ENCODE data around the gene FER1L5.
"Not testable (repeated sequence)": the region's sequence is repeated elsewhere in the genome, so short reads cannot be mapped to it uniquely, and the experiment has no call there.

The FER1L5 gene

DNA sequence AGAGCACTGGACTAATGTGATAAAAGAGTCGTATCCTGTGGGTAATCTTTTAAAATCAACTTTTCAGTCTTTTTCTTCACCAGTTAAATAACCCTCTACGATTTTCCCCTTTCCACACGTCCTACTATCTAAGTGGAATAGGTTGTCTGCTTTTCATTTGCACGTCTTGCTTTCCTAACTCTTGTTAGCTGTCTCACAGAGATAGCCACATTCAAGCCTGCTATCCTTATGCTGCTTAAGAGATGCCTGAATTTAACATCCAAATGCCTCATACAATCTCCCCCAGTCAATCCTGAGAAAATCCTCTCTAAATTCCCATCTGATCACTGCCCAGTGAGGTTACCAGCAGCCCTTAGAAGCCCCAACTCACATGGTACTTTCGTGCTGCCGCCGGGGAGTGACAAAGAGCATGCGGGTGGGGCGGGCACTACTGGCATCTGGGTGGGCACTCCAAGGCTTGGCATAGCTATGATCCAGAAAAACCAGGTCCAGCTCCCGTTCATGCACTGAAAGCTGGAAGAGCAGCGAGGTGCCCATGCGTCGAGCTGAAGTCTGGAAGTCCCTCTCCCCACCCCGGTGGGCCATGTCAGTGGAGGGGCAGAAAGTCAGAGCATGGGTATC, 5.9 kb upstream of the FER1L5 start:
- DNase-seq (ENCODE audit: low spot score): no peak

DNA sequence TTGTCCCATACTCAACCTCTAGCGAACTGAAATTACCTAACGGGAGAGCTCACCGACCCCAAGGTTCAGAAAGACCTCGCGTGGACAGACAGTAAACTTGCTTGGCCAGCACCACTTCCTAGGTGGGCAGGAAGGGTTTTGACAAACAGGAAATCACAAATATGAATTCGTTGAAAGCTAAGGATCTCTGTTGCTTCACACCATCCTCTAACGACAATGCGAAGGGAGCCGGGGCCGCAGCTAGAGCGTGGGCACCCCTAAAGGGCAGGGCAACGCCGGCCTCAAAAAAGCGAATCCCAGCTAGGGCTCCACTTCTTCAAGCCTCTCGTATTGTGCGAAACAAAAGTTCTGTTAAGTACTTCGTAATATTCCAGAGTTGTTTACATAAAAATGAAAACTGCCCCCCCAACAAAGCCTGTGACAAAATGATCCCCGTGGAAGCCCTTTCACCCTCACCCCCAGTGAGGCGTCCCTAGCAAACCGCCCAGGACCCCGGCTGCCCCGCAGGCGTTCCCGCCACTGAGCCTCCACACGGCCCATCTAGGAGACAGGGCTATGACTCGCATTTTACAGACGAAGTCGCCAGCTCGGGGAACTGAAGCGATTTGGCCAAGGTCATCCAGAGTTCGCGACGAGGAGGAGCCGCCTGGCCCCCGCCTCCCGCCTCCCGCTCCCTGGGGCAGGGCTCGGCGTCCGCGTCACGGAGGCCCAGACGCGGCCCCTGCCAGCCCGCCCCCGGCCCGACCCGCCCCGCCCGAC, 5.0 kb upstream of the FER1L5 start:
- peak; percentile 76 for DNase-seq (ENCODE audit: low spot score)

DNA sequence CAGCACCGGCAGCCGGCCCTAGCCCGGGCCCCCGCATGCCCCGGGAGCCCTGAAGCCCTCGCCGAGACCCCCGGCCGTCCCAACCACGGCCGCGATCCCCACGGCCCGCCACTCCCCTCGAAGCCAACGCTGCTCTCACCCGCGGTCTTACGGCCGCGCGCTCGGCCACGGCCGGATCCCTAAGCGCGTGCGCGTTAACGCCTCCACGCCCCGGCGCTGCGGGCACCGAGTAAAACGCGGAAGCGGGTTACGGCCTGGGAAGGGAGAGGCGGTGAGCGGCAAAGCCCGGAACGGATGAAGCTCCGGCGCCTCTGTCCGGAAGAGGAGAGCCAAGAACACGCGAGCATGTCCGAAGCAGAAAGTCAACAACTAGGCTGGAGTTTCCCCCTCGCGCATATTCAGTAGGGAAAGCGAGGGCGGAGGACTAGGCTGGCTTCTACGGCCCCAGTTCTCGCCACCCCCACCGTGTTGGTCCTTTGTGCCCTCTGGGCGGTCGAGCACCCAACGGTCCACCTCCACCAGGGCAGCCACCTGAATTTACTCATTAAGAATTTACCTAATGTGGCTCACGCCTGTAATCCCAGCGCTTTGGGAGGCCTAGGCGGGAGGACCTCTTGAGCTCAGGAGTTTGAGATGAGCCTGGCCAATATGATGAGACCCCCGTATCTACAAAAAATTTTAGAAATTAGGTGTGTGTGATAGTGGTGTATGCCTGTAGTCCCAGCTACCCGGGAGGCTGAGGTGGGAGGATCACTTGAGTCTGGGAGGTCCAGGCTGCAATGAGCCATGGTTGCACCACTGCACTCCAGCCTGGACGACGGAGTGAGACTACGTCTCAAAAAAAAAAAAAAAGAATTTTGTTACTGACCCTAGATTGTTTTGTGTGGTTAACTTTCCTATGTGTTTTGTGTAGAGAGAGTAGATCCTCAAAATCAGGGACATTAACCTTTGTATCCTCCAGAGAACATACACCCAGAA, 4.1 kb upstream of the FER1L5 start, which contains the start of gene KANSL3:
Gene KANSL3, minus strand, starts transcription at position 169 of the 978 bp plus-strand sequence. CDS start 1,177 bp downstream, outside the sequence.
- DNase-seq (ENCODE audit: low spot score): peak; percentile 92

DNA sequence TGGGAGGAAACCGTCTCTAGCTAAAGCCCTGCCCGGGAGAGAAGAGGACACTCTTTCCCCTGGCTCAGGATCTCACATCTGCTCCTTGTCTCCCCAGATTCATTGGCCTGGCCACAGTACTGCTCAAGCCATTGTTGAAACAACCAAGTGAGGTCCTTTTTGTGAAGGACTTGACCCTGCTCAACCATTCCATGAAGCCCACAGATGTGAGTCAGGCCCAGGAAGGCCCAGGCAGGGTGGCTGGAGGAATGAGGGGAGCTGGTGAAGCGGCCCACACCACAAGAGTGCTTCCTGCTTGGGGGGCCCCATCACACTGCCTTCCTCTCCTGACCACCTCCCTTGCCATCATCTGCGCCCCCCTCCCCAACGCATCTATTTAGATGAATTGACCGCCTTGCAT, 5.1 kb downstream of the FER1L5 start:
- DNase-seq (ENCODE audit: low spot score): no peak

DNA sequence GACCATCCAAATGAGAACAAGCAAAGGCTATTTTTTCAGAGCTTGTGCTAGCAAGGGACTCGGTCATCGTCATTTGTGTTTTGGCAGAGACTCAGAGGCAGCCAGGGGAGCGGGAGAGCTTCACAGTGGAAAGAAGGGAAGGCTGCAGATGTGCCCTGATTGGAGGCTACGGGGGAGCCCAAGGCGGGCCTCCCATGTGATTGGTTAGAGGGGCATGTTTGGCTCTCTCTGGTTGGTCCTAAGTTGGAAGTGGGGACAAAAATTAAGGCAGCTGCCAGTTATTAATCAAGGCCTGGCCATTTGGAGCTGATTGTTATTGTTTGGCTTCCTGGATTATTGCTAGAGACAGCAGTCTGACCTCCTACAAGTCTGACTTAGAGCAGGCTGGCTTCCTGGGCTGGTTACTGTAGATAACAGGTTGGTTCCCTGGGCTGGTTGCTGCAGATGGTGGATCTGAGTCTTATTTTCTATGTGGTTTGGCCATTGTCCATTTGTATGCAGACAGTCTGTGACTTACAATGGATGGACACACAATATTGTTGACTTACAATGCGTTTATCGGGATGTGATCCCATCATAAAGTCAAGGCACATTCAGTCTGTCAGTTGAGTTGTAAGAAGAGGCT, 5.9 kb downstream of the FER1L5 start:
- DNase-seq (ENCODE audit: low spot score): no peak

DNA sequence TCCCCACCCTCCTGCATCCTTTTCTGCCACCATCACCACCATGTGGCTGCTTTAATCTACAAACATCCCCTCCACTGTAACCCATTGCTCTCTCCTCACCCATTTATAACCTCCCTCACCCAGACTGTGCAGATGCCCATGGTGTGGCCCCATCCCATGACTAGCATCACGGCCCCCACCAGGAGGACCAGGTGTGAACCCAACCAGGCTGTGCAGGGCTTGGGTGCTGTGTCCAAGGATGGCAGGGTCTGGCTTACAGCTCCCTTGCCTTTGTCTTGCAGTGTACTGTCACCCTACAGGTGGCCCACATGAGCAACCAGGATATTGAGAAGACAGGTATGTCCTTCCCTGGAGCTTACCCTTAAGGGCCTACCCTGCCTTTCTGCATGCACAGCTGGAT, 6.8 kb downstream of the FER1L5 start:
- no peak for DNase-seq (ENCODE audit: low spot score)

DNA sequence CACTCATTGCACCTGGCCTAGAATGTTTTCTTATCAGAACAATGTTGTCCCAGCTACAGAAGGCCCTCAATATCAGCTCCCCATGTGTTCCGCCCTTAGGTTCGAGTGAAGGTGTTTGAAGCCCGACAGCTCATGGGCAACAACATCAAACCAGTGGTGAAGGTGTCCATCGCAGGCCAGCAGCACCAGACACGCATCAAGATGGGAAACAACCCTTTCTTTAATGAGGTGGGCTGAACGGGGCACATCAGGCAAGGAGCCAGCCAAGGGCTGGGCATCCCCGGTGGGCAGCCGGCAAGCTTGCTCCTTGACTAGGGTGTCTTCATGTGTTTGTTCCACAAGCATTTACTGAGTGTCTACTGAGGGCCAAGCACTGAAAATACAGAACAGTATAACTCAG, 9.2 kb downstream of the FER1L5 start:
- DNase-seq (ENCODE audit: low spot score): no peak

DNA sequence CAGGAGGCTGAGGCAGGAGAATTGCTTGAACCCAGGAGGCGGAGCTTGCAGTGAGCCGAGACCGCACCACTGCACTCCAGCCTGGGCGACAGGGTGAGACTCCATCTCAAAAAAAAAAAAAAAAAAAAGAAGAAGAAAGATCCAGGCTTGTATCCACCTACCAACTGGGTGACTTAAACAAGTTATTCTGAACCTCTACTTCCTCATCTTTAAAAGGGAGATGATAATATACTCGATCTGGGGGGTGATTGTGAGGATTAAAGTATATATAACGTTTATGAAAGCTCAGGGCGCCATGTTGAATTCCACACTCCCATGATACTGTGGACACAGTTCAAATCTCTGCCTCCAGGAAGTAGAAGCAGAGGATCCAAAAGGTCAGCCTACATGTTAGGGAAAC, 12.2 kb downstream of the FER1L5 start:
- not testable (repeated sequence) for DNase-seq (ENCODE audit: low spot score)

DNA sequence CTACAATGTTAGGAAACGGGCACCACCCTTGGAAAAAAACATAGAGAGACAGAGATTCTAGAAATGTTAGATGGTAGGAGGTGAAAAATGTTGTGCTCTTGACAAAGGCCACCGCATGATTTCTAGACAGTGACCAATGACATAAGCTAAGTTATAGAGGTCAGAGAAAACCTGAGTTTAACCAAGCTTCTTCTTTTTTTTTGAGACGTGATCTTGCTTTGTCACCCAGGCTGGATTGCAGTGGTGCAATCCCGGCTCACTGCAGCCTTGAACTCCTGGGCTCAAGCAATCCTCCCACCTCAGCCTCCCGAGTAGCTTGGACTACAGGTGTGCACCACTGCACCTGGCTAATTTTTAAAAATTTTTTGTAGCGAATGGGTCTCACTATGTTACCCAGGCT, 13.0 kb downstream of the FER1L5 start:
- no peak for DNase-seq (ENCODE audit: low spot score)

DNA sequence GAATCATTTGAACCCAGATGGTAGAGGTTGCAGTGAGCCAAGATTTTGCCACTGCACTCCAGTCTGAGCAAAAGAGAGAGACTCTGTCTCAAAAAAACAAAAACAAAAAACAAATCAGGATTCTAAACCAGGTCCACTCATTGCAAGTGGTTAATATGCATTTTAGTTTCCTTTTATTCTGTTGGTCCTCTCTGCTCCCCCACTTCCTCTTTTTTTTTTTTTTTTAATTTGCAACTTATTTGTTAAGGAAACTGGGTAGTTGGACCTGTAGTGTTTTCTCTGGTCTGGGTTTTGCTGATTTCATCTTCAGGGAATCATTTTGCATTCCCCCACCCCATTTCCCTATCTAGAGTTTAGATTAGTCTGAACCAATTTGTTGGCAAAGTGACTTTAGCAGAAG, 14.0 kb downstream of the FER1L5 start:
- no peak for DNase-seq (ENCODE audit: low spot score)

DNA sequence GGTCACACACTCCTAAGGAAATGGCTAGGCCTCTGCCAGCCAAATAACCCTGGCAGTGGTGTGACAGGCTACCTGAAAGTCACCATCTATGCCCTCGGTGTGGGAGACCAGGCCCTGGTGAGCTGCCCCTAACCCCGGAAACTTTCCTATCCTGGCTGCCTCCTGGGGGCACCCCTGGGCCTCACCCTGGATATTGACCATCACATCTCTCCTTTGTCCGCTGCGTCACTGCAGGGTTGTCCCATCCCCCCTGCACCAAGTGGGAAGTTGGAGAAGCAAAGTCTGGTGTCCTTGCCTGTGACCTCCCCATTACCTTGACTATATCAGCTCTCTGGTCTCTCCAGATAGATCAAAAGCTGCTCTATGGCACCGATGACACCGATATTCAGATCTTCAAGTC, 18.8 kb downstream of the FER1L5 start:
- no peak for DNase-seq (ENCODE audit: low spot score)

DNA sequence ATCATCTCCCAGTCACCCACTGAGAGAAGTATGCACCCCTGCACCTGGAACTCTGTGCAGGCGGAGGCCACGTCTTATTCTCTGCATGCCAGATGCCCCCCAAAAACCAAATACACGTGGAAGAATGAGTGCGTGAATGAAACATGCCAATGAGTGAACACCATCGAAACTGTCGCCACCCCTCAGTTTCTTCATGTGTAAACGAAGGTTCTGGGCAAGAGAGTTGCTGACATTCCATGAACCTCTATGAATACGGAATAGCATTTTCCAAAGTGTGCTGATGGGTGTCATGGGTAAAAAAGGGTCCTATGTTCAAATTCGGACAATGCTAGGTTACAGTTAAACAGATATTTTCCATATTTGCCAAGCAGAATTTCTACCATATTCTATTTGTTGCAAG, 19.8 kb downstream of the FER1L5 start:
- DNase-seq (ENCODE audit: low spot score): no peak

DNA sequence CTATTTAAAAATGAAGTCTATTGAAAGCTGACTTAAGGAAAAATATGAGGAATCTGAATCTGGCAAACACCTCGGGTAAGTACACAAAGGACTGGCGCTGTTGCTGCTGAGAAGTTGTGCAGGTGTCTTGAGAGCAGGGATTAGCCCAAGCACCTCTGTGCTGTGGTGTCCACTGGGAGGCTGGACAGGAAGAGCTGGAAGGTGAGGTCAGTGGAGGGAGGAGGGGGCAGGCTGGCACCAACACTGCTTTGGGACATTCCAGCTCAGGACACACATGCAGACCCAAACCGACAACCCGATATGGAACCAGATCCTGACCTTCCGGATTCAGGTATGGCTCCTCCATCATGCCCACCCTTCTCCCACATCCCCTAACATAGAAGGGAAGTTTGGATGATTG, 20.6 kb downstream of the FER1L5 start:
- DNase-seq (ENCODE audit: low spot score): no peak

DNA sequence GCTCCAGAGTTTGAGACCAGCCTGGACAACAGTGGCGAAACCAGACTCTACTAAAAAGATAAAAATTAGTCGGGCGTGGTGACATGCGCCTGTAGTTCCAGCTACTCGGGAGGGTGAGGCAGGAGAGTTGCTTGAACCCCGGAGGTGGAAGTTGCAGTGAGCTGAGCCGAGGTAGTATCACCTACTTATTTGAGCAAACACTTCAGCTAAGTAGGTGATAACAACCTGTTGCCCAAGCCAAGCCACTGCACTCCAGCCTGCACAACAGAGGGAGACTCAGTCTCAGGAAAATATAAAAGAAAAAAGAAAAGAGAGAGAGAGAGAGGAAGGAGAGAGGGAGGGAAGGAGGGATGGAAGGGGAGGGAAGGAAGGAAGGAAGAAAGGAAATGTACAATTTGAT, 21.3 kb downstream of the FER1L5 start:
- no peak for DNase-seq (ENCODE audit: low spot score)

DNA sequence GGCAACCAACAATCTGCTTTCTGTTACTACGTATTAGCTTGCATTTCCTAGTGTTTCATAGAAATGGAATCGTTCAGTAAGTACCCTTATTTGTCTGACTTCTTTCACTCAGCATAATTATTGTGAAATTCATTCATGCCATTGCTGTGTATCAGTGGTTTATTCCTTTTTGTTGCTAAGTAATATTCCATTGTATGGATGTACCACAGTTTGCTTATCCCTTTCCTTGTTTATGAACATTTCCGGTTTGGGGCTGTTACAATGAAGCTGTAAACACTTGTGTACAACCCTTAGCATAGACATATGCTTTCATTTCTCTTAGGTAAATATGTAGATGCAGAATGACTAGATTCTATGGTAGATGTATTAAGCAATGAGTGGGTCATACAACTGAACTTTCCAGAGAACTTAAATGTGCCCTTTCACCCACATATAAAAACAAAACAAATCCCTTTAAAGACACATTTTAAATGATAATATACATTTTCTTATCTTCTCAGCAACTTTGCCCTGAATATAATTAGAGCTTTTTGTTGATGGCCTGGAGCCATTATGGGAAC, 21.9 kb downstream of the FER1L5 start:
- no peak for DNase-seq (ENCODE audit: low spot score)

DNA sequence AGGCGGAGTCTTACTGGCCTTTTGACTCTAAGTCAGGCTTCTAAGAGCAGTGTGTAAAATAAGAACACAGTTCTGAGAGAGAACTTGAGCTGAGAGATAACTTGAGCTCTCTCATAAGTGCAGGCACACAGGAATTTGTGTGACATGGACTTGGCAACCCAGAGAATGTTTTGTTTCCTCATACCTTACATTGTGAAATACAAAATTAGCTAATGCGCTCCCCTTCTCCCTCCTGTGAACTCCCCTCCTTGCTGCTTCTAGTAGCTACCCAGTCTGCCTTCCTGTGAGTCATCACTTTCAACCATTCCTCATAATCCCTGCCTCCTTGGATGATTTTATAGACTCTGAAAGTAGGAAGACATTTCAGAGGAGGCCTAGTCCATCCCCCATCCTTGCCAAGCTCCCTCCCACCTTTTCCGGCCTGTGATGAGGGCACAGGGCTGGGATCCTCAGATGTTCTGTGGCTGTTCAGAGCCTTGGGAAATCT, 22.6 kb downstream of the FER1L5 start:
- DNase-seq (ENCODE audit: low spot score): peak; percentile 45

DNA sequence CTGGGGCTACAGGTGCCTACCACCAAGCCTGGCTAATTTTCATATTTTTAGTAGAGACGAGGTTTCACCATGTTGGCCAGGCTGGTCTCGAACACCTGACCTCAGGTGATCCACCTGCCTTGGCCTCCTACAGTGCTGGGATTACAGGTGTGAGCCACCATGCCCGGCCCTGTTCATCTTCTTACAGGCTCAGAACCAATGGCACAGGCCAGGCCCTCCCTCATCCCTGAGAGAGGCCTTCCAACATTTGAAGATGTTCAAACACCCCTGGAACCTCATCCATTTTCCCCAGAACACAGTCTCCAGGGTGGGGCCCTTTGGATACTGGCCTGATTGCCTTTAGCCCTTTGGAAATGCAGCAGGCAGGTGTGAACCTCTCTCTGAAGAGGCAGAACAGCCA, 23.2 kb downstream of the FER1L5 start:
- not testable (repeated sequence) for DNase-seq (ENCODE audit: low spot score)

DNA sequence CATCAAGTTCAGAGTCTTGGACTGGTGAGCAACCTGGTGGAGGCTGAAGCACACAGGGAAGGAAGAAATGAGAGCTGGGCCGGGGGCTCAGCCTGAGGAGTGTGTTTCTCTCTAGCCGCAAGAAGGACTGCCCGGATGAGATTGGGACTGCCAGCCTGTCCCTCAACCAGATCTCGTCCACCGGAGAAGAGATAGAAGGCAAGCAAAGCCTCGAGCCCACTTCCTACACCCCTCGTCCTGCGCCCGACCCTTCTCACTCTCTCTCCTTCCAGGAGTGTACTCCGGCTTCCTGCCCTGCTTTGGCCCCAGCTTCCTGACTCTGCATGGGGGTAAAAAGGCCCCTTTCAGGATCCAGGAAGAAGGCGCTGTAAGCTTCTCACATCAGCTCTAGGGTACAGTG, 26.2 kb downstream of the FER1L5 start:
- DNase-seq (ENCODE audit: low spot score): no peak

DNA sequence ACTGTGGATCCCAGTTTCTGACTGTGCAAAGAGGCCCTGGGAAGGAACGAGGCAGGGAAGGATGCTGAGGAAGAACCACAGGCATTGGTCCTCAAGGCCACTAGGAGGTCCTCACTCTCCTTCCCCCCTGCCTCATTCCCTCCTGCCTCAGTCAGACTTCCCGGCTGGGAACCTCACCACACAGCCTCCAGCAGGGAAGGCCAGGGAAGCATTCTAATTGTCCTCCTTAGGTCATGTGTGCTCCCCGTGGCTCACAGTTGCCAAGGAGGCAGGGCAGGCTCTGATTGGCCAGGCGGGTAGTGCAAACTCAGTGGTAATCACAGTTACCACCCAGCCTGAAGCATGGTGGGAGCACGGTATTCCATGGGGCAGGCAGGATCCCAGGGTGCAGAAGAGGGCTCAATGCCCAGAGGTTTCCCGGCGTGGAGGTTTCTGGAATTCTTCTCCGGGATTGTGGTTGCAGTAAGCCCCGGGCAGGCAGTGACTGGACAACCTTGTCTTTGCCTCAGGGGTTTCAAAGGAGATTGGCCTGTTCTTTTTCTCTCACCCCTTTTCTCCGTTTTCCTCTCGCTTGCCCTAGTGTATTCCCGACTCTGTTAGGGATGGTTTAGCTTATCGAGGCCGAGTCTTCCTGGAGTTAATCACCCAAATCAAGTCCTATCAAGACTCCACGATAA, 27.1 kb downstream of the FER1L5 start:
- no peak for DNase-seq (ENCODE audit: low spot score)

DNA sequence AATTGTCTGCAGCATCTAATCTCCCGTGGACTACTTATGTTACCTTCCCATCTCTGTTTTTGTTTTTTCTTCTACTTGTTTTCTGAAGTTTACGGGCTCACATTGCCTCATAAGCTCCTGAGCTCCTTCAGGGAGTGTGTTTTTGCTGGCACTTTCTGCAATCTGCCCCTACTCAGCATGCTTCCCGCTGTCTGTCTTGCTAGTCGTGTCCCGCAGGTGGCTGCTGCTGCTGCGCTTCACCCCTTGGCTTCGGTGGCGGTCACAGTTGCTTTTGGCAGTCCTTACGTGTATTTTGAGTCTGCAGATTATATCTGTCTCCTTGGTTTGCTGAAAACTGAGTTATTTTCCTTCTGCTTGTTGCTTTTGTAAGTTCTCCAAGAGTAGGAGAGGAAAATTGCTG, 37.3 kb downstream of the FER1L5 start:
- DNase-seq (ENCODE audit: low spot score): no peak

DNA sequence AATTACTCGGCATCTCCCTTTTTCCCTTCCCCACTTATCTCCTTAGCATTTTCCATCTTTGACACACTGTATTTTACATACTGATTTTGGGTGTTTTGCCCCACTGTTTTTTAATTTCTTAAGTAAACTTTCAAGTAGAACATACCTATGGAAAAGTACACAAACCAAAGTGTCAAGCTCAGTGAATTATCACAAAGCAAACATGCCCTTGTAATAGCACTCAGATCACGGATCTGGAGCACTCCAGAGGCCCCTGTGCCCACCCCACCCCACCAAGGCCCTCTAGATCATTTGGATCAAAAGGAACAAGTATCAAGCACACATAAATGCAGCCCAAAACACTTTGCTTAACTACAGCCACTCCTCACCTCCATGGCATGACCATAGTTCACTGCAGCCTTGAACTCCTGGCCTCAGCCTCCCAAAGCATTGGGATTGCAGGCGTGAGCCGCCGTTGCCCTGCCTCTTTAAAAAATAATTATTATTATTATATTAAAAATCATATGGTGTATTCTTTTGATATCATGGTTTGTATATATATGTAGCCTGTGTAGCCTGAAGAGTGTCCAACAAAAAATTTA, 38.1 kb downstream of the FER1L5 start:
- no peak for DNase-seq (ENCODE audit: low spot score)
